NT2/D1 (cell line): Measurements from ENCODE around the gene ARL16.

Source experiments
- SUZ12 ChIP-seq: IDR thresholded peaks from 2 replicates; pipeline ENCODE4 v1.6.1; 2011; ENCODE audit not compliant: insufficient read length, insufficient read depth; ENCODE audit errors: extremely low read depth
- YY1 ChIP-seq: IDR thresholded peaks from 2 replicates; pipeline ENCODE4 v1.6.1; 2011; ENCODE audit not compliant: insufficient read length, insufficient read depth
- ZNF274 ChIP-seq: IDR thresholded peaks from 2 replicates; pipeline ENCODE4 v1.6.1; 2011; ENCODE audit warnings: mild to moderate bottlenecking, low read depth, low read length

DNA sequence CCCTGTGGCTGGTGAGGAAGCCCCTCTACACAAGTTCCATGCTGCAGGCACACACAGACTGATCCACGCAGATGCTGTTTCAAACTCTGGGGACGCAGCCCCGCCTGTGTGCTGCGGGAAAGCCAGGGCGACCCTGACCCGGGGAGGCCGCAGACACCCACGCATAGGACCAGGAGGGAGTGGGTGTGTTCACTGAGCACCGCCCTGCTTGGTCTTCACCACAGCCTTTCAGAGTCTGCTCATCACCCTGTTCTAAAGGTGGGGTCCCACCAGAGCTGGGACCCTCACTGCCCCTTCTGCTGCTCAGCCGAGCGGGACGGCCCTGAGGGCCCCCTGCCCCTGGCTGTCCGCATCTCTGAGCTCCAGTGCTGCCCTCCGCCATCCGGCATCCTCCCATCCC is 39.1 kb downstream of the ARL16 start:
- no peak for TF ChIP-seq YY1
- no peak for TF ChIP-seq SUZ12
- no peak for TF ChIP-seq ZNF274
